Right renal cortex interstitium (tissue), 3 donors: Measurements from ENCODE around the gene GPC5. TPM values are rescaled to one million over a fixed set of nuclear protein-coding genes. Genes with fewer than 3 reads are reported as not detected.
"Not testable (repeated sequence)": the region's sequence is repeated elsewhere in the genome, so short reads cannot be mapped to it uniquely, and the experiment has no call there.

Experiments
- DNase-seq, 3 donors: peaks; one replicate each; pipeline ENCODE4 v3.0.0-alpha.2; 2013; ENCODE audit warnings: low read depth in 3 of 3, low spot score in 2 of 3
- polyA plus RNA-seq, 3 donors: library from polyadenylated mRNA; unstranded; fragments of 120-200 nt; gene quantifications; one replicate each; pipeline ENCODE4 v1.2.1, GENCODE V29; 2013; ENCODE audit not compliant: insufficient read length in 3 of 3

GPC5 gene
- 1 to 10 TPM; 3.5 to 6.2 (median 4.8) TPM for polyA plus RNA-seq

- no peak for DNase-seq
These were observed at the start of gene GPC5 for GRCh38 chr13:91398413-91399188. Gene GPC5 (plus strand): TSS chr13:91398621.

DNA sequence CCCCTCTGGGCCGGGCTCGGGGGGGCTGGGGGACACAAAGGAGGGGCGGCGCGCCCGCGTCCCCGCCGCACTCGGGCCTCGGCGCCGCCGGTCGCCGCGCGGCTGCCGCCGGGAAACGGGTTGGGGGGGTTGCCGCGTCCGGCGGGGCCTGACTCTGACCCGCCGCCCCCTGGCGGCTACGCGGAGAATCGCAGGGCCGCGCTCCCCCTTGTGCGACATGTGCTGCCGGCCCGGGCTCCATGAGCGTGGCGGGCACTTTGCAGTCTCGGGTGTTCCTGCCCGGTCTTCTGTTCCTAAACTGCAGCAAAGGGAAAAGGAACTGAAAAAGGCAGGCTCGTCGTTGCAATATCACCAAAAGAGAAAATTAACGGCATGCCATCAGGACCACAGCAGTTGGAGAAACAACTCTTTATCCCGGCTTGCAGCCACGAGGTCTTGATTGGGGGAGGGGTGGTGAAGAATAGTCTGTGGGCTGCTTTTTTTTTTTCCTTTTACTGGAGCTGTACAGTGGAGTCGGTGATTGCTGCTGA, 49.5 kb upstream of the GPC5 start:
- peak; percentile 81 to 85 (median 82) for DNase-seq

- DNase-seq, result no peak
These were observed 48.2 kb upstream of the GPC5 start for GRCh38 chr13:91349992-91350911.

DNA sequence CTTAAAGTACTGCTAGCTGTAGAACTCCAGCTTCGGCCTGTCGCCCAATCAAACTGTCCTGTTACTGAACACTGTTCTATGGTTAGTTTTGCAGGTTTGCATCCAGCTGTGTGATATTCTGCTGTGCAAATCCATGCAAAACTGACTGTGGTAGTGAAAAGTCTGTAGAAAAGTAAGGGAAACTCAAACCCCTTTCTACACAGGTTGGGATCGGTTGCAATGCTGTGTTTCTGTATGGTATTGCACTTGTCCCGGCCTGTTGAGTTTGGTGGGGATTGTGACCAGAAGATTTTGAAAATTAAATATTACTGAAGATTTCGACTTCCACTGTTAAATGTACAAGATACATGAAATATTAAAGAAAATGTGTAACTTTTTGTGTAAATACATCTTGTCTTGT, 47.3 kb upstream of the GPC5 start:
- DNase-seq, result no peak

GRCh38 chr13:91351980-91352379, 46.4 kb upstream of the GPC5 start:
- no peak for DNase-seq

- DNase-seq, result not testable (repeated sequence)
These were observed 45.5 kb upstream of the GPC5 start for GRCh38 chr13:91352891-91353290.

- DNase-seq, result no peak
These were observed 44.9 kb upstream of the GPC5 start for GRCh38 chr13:91353494-91353893.

DNA sequence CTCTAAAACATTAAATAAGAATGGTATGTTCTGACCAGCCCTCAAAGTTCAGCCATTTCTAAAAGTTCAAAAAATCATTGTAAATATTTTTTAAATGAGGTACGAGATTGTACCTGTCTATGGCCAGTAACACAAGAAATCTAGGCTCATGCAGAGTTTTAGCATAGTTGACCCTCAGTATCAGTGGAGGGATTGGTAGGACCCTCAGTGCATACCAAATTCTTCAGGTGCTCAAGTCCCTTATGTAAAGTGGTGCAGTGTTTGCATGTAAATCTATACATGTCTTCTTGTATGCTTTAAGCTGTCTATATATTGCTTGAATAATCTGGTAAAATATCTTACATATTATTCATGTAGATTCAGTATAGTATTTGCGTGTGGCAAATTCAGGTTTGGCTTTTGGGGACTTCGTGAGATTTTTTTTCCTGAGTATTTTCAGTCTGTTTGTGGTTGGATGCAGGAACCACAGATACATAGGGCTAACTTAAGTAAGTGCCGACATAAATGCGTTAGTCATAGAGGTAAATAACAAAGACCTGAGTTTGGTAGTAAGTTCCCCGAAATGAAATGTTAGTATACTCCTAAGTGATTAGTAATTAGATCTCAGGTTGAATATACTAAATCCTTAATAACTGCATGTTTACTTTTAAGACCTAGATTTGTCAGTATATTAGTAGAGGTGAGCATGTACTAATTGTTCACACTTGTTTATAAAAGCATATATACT, 43.2 kb upstream of the GPC5 start:
- DNase-seq, result no peak

GRCh38 chr13:91355826-91356710, 42.4 kb upstream of the GPC5 start:
- DNase-seq, result no peak

DNA sequence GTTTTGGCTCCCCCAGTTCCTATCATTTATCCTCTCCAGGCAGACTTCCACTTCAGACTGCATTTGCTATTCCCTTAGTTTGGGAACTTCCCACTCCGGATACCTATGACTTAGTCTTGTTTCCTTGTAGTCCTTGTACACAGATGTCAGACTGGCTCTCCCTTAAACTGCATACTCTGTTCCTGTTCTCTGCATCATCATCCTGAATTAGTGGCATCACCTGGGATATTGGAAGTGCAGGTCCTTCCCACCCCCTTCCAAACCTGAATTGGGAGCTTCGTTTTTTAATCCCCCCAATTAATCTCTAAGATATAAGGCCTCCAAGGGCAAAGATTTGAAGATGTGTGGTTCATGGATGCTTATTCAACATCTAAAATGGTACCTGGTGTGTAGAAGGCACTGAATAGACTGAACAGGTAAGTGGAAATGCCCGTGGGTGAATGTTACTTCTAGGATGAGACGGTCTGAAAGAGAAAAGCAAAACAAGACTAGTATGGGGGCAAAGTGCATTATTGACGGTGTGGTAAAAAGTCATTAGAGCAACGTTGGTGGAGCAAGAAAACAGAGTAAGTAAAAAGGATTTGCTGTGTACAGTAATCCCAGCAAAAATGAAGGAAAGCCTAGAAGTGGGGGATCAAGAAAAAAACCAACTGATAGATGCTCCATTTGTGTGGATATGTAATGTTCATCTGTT, 41.4 kb upstream of the GPC5 start:
- no peak for DNase-seq

DNA sequence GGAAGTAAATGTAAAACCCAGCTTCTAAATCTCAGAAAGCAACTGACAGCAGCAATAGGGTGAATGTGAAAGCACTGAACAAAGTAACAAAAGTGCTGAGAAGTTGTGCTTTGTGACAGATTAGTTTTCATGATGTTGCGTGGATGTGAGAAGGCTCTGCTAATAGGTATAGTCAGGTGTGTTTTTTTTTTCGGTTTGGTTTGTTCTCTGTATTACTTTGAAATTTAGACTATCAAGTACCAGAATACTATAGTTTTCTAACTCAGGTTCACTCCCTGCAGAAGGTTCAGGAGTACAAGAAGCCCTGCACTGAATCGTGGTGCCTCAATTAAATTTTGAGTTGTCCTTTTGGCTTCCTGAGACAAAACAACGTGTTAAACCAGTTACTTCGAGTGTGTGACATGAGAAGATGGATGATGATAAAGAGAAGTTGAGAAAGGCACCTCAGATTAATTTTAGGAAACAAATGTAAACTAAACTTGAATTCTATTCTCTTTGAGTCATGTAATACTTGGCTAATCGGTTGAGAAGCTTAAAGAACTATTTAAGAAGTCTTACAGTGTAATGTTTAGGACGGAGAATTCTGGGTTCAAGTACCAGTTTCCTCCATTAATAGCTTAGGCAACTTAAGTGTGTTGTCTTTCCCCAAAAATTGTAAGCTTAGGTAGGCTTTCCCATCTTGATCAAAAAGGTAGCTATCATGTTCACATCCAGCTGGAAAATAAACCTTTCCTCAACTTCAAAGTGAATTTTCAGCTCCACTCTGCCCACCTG, 40.6 kb upstream of the GPC5 start:
- no peak for DNase-seq

DNA sequence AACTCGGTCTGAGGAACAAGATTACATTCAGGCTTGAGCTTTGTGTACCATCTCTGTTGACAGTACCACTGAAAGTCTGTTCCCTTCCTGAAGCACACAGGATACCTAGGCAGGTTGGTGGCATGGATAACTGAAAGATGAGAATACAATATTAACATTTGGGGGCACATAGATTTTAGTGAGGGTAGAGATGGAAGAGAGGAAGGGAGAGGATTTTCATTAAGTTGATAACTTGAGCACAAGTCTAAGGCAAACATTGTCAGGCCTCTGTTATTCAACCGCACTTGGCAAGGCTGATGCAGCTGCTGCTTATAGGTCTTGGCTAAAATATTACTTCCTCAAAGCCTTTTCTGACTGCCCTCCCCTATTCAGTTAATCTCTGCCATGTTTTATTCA, 40.0 kb upstream of the GPC5 start:
- no peak for DNase-seq

- DNase-seq, result no peak
These were observed 39.3 kb upstream of the GPC5 start for GRCh38 chr13:91359111-91359510.

- no peak for DNase-seq
These were observed 38.8 kb upstream of the GPC5 start for GRCh38 chr13:91359631-91360030.

DNA sequence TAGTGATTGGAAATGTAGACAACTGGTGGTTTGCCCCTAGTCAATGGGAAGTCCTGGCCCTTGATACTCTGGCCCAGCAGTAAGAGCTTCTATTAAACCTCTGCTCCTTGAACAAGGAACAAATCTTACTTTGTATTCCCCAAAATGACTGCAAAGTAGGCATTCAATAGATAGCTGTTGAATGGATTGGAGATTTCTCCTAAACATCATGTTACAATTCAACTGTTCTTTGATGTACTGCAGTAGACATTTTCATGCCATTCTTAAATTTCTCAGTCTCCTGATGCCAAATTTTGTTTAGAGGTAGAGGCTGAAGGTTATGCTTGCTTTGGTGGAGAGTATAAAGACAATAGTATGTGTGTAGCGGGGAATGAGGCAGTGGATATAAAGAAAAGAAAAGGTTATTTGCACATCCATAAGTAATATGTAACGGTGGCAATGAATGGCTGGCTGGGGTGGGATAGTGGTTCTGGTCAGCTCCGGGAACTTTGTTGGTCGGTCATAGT, 38.1 kb upstream of the GPC5 start:
- DNase-seq, result no peak

DNA sequence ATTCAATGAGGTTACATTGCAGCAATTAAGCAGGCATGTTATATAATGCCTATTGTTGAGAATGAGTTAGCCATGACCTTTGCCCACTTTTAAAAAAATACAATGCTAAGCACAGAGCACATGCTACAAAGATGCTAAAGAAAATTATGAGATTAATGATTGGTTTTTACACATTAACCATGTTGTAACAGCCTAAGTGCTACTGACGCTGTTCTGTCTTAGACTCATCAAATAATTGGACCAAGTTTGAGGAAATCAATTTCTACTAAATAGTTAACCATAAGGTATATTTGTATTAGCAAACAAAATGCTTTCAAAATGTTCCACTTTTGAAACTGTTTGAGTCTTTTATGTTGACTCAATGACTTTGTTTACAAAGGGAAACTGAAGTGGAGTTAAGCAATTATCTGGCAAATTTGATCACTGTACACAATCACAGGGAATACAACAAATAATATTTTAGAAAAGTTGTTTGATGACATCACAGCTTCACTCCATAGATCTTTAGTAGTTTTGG, 36.6 kb upstream of the GPC5 start:
- no peak for DNase-seq

DNA sequence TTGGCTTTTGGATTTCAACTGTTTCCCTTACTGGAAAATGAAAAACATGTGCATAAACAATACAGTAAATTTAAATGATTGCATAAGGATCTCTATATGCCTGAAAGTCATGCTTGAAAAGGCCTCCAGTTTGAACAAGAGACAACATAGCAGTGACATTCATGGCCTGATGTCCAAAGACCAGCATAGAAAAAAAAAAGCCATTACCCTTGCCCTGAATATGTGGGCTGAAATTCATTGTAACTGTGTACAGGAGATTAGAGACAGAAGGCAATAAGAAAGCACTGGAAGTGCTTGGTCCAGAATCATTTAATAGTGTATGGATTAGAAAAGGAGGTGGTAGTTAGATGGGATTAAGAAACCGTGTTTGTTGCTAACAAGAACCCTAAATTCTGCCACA, 35.5 kb upstream of the GPC5 start:
- DNase-seq, result no peak

DNA sequence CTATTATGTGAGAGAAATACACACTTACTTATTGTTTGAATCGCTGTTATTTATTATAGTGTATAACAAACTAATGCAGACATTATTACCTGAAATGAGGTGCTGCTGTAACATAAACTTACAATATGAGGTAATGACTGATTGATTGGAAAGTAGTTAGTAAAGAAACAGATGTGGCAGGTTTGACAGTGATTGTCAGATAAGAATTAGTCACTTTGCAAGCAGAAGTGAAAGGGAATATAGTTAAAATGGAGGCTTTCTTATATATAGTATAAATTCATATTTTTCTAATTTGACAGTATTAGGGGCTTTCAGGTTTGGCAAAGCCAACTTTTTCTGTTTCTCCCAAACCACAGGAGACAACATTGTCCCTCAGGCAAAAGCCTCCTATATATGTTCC, 30.3 kb upstream of the GPC5 start:
- no peak for DNase-seq
